Measurements from ENCODE around the gene TNFSF12.

TNFSF12 gene

GRCh38 chr17:7548585-7549400, at the start of gene TNFSF12:
TNFSF12 (plus strand) TSS chr17:7549058; CDS start chr17:7549154, 96 bp downstream.
- DNase-seq: no peak

- no peak for DNase-seq
These were observed 49.7 kb upstream of the TNFSF12 start for GRCh38 chr17:7499161-7499560.

GRCh38 chr17:7501729-7502128, 47.1 kb upstream of the TNFSF12 start:
- no peak for DNase-seq

- no peak for DNase-seq
These were observed 46.5 kb upstream of the TNFSF12 start for GRCh38 chr17:7502171-7502847.

GRCh38 chr17:7502987-7503386, 45.9 kb upstream of the TNFSF12 start:
- no peak for DNase-seq

- no peak for DNase-seq
These were observed 45.3 kb upstream of the TNFSF12 start for GRCh38 chr17:7503521-7503920.

GRCh38 chr17:7508145-7508544, 40.7 kb upstream of the TNFSF12 start:
- no peak for DNase-seq

GRCh38 chr17:7508846-7509245, 40.0 kb upstream of the TNFSF12 start:
- DNase-seq: no peak

- DNase-seq: no peak
These were observed 38.9 kb upstream of the TNFSF12 start for GRCh38 chr17:7509937-7510336.

- no peak for DNase-seq
These were observed 37.8 kb upstream of the TNFSF12 start for GRCh38 chr17:7511108-7511507.

GRCh38 chr17:7512105-7512504, 36.8 kb upstream of the TNFSF12 start:
- no peak for DNase-seq

- DNase-seq: no peak
These were observed 35.9 kb upstream of the TNFSF12 start for GRCh38 chr17:7512824-7513540.

- no peak for DNase-seq
These were observed 34.9 kb upstream of the TNFSF12 start for GRCh38 chr17:7513850-7514419.

- DNase-seq: no peak
These were observed 32.8 kb upstream of the TNFSF12 start for GRCh38 chr17:7515911-7516610.

GRCh38 chr17:7523033-7523432, 25.8 kb upstream of the TNFSF12 start:
- DNase-seq: no peak

GRCh38 chr17:7528842-7529241, 20.0 kb upstream of the TNFSF12 start:
- DNase-seq: no peak

- no peak for DNase-seq
These were observed 18.6 kb upstream of the TNFSF12 start for GRCh38 chr17:7530023-7530900.

- no peak for DNase-seq
These were observed 10.8 kb upstream of the TNFSF12 start for GRCh38 chr17:7538050-7538449.

GRCh38 chr17:7538891-7539545, 9.8 kb upstream of the TNFSF12 start:
- DNase-seq: no peak

- DNase-seq: no peak
These were observed 7.7 kb upstream of the TNFSF12 start for GRCh38 chr17:7541074-7541621.

GRCh38 chr17:7544911-7545310, 3.9 kb upstream of the TNFSF12 start:
- no peak for DNase-seq

Measured in 8988T (cell line).